Stimulated activated CD4-positive, alpha-beta T cell treated with anti-CD3 and anti-CD28 coated beads, Interleukin-12 subunit alpha, Interleukin-12 subunit beta, amount 100 ng/mL, for 4 hours (primary cell): ENCODE results near the gene NMRK1.

ENCODE experiments used
- DNase-seq: peaks from one replicate; pipeline ENCODE4 v3.0.0-alpha.2; 2020

The NMRK1 gene

DNA sequence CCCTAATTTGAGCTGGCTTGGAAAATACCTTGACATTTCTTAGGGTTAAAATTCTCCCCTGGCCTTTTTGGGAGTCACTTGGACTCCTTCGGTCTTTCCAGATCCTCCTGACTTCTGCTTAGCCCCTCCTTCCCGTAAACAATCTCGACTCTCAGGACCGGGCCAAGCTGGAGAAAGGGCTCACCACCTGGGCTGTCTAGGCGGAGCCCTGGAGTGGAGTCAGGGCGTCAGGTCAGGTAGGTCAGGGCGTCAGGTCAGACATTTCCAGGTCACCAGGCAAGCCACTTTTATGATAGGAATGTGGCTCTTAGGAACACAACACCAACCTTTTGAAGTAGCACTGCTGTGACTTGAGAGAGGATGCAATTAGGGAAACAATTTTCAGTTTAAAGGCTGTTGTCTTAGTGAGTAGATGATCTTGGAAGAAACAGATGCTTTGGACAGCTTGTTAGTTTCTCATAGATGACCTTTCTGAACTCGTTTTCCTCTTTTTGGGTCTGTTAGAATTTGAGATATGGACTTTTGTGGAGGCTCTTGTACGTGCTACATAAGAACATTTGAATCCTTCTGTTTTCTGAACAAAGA, 13.1 kb upstream of the NMRK1 start:
- DNase-seq: no peak

DNA sequence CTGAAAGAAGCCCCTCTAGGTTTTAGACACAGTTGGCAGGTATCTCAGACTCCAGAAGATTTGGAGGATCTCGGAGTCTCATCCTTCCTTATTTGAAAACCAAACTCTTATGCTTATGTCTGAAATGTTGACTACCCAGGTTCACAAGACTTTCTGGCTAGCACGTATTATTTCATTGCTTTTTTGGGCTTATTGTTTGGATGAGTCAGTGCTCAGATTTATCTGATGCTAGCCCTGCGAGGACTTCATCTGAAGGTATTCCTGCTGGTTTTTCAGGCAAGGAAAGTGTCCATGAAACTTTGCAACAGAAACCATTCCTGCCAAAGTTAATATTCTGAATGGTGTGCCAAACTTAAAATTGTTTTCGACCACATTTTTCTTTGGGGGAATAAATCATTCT, 8.8 kb upstream of the NMRK1 start:
- no peak for DNase-seq

DNA sequence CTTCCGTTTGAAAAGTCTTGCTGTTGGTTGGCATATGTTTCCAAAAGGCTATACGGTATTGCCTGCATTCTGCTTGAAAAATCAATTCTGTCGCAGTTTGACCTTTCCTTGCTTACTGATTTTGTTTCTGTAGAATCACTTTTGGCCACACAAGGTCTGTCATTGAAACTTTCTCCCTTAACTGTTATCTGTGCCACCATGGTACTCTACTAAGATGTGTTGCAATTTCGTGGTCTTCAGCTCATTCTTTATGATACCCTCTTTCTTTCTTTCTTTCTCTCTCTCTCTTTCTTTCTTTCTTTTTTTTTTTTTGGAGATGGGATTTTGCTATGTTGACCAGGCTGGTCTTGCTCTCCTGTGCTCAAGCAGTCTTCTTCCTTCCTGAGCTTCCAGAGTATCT, 4.8 kb upstream of the NMRK1 start:
- no peak for DNase-seq

- no peak for DNase-seq
These were observed 2.6 kb upstream of the NMRK1 start for GRCh38 chr9:75090579-75090978.

DNA sequence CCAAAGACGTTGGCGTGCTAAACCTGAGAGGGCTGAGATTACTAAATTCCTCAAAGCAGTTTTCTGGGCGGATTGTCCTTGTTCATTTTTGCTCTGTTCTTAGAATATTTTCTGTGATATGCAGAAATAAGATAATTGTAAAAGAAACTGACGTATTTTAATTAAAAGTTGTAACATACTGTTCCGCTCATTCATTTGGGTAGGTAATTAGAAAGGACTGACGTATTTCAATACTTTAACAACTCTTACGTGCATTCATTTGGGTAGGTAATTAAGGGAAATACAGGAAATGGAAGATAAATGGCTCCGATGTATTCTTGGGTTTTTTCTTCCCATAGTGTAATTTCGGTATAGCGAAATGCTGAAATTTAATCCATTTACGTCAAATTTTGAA, 1.4 kb upstream of the NMRK1 start:
- no peak for DNase-seq

- peak; percentile 7 for DNase-seq
These were observed 854 bp upstream of the NMRK1 start for GRCh38 chr9:75088646-75089372.

DNA sequence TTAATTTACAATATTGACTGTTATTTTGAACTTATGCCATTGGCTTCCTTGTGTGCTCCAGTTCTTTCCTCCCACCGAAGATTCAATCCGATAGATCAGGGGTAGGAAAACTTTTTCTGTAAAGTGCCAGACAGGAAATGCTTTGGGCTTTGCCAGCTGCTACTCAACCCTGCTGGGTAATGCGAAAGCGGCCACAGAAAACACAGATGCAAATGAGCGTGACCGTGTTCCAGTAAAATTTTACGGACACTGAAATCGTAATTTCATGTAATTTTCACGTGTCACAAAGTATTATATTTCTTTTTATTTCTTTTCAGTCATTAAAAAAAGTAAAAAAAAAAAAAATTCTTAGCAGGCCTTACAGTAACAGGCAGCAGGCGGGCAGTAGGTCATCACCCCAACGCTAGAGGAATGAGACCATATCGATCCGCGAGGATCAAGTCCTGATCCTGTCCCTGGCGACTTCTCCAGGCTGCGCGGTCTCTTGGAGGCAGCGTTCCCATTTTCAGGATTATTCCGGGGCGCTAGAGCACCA, 599 bp downstream of the NMRK1 start:
- DNase-seq: peak; percentile 10

DNA sequence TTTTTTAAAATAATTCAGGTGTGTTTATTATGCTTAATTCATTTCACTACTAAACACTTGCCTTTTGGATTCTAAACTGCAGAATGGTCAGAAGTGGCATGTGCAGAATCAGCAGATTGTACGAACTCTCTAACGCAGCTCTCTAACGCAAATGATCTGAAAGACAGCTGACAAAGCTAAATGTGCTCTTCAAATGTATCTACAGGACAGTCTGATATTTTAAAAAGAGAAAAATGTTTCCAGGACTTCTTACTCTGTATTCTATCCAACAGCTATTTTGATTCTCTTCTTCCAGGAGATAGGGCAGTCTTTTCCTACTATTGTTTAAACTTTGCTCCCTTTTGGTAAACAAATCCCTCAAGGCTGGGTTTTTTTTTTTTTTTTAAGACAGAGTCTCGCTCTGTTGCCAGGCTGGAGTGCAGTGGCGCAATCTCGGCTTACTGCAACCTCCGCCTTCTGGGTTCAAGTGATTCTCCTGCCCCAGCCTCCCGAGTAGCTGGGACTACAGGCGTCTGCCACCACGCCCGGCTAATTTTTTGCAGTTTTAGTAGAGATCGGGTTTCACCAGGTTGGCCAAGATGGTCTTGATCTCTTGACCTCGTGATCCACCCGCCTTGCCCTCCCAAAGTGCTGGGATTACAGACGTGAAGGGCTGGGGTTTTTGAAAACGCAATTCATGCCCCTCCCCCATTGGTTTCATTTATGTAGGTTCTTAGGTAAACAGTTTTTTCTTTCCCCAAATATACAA, 1.2 kb downstream of the NMRK1 start:
- no peak for DNase-seq

DNA sequence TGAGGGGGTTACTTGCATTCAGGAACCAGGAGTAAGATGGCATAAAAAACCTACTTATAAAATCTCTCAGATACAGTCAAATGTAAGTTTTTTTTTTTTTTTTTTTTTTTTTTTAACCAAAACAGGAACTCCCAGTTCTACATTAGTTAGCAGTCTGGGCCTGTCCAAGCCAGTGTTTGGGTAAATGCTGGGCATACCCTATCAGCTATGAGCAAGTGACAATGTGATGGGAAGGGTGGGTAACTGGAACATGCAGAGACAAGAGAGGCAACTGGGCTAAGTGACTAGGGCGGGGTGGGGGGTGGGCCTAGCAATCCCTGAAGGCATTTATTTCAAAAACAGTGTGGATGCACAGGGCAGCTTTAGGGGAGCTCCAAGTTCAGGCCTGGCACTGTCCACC, 2.3 kb downstream of the NMRK1 start:
- DNase-seq: no peak

- no peak for DNase-seq
These were observed 3.8 kb downstream of the NMRK1 start for GRCh38 chr9:75084081-75084672.

GRCh38 chr9:75083188-75083970, 4.6 kb downstream of the NMRK1 start:
- no peak for DNase-seq

- no peak for DNase-seq
These were observed 6.3 kb downstream of the NMRK1 start for GRCh38 chr9:75081632-75082031.

- DNase-seq: no peak
These were observed 15.1 kb downstream of the NMRK1 start for GRCh38 chr9:75072895-75073294.

- peak; percentile 62 for DNase-seq
These were observed 16.3 kb downstream of the NMRK1 start for GRCh38 chr9:75071530-75072122.

DNA sequence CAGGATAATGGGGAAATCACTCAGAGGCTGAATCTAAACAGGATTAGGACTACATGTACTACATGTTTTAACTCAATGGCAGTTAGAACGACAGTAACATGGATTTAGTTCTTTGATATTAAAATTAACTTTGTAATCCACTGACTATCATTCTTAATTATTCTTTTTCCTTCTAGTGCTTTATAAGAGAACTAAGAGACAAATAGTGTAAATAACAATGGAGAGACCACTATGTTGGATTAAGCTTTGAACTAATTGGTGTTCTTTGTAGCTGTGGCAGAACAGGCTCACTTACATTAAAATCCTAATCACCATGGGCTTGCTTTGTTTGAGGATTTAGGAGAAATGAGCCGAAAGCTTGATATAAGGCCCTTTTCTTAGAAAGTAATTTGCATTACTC, 18.8 kb downstream of the NMRK1 start:
- no peak for DNase-seq

DNA sequence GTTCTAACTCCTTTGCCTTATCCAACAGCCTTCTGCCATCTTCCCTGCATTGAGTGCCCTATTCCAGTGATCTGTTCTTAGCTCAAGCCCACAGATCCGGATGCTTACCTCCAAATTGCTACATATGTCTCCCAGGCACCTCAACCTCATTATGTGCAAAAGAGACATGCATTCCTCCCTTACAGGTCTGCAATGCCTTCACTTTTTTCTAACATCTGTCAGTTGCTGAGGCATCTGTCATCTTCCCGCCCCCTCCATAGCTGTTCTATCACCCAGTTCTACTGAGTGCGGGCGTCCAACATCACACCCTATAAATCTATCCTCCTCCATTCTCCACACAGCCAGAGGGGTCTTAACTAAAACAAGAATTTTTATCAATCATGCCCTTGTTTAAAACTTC, 20.1 kb downstream of the NMRK1 start:
- DNase-seq: no peak

GRCh38 chr9:75065510-75065909, 22.4 kb downstream of the NMRK1 start:
- DNase-seq: no peak

DNA sequence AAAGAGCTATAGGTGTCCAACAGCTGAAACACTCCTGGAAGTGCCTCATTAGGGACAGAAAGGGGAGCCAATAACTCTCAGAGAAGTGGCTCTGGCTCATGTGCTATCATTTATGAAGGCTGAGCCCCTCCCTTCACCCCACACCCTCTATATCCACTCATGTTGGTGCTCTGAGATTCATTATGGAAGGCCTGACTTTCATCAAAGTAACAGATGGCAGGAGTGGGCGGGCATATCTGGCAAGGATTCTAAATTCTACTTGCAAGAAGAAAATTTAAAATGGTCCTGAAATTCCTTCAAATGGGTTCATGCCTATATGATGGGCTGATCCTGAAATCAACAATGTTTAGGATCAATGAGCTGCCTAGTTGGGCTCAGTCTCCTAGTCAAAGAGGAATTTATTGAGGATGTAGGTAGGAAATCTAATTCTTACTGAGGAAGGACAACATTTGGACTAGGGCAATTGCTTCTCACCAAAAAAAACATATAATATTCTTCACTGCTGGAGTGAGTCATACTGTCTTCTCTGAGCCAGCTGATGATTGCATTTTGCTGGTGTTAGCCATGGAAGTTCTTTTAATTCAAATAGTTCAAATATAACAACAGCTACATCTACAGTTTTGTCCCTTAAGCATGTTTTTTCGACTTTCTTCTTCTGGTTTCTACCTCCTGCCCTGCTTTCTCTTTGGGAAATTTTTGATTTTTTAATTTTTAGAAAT, 23.5 kb downstream of the NMRK1 start:
- no peak for DNase-seq

GRCh38 chr9:75063556-75064305, 24.2 kb downstream of the NMRK1 start:
- DNase-seq: no peak

DNA sequence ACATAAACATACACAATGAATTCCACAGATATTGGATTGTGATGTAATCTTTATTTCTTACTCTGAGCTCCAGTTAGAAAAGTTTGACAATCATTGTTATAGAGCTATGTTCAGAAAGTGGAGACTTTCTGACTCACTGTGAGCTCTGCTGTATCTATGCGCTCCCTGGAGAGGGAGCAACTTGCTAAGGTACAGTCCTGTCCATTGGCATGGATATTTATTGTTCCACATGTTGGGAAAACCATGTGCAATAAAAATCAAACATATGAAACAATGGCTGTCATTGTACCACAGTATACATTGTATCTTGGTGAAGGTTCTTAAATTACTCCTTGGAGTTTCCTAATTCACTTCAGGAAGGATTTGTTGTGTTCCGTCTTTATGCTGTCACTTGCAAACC, 26.8 kb downstream of the NMRK1 start:
- no peak for DNase-seq
